ENCODE results near the gene HSPH1.

The HSPH1 gene

DNA sequence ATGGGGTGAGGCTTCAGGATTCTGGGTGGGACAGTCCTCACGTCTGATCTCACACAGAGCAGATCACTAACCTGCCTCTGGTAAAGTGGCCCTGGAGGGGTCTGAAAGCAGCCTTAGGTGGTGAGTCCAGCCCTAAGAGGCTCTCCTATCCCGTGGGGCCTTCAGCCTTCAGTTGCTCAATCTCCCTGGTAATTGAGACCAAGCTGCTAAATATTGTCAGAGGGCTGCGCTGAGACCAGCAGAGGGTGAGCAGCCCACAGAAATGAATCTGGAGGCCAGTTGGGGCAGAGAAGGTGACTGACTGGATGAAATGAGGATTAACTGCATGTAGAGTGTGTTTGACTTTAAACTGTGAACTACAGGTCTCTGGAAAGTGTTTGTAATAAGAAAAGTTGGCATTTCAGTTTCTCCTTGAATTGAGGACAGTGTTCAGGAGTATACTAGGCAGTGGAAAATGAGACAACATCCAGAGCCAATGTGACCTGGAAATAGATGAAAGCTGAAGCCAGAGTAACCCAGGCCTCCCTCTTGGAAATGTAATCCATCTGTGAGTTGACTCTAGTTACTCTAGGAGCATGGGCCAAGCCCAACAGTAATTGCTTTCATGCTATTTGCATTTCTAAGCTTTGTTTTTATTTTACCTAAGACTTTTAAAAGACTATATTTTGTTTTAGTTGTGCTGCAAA is 14.3 kb upstream of the HSPH1 start:
- FAIRE-seq (no peak), DNase-seq (ENCODE audit: insufficient read length, low spot score) (no peak)
- TF ChIP-seq, protein P1, sequence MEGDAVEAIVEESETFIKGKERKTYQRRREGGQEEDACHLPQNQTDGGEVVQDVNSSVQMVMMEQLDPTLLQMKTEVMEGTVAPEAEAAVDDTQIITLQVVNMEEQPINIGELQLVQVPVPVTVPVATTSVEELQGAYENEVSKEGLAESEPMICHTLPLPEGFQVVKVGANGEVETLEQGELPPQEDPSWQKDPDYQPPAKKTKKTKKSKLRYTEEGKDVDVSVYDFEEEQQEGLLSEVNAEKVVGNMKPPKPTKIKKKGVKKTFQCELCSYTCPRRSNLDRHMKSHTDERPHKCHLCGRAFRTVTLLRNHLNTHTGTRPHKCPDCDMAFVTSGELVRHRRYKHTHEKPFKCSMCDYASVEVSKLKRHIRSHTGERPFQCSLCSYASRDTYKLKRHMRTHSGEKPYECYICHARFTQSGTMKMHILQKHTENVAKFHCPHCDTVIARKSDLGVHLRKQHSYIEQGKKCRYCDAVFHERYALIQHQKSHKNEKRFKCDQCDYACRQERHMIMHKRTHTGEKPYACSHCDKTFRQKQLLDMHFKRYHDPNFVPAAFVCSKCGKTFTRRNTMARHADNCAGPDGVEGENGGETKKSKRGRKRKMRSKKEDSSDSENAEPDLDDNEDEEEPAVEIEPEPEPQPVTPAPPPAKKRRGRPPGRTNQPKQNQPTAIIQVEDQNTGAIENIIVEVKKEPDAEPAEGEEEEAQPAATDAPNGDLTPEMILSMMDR (IDR thresholded peaks at IDR 0.05; ENCODE audit: insufficient read depth, missing control alignments), result no peak

- no peak for DNase-seq (ENCODE audit: insufficient read length, low spot score)
- TF ChIP-seq, protein P1 (IDR thresholded peaks at IDR 0.05; ENCODE audit: insufficient read depth, missing control alignments), result no peak
- no peak for FAIRE-seq
These were observed 12.3 kb upstream of the HSPH1 start for GRCh38 chr13:31174018-31174417.

DNA sequence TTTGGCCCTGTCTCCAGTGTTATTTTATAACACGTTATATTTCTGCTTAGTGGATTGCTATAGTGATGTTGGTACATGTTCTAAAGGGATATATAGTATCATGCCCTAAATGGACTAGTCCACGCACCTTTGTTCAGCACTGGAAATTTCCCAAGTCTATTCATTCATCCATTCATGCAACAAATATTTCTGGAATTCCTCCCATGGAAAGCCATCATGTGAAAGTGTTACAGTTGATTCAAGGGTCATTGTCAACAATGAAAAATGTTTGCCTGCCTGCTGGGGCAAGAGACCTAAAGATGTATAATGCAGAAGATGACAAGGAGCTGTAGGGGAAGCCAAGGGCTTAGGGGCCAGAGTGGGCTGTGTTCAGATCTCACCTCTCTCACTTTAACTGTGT is 10.8 kb upstream of the HSPH1 start:
- DNase-seq (ENCODE audit: insufficient read length, low spot score) (no peak), FAIRE-seq (no peak)
- TF ChIP-seq, protein P1 (IDR thresholded peaks at IDR 0.05; ENCODE audit: insufficient read depth, missing control alignments), result no peak

GRCh38 chr13:31172001-31172400 is 10.3 kb upstream of the HSPH1 start:
- TF ChIP-seq, protein P1 (IDR thresholded peaks at IDR 0.05; ENCODE audit: insufficient read depth, missing control alignments), result no peak
- FAIRE-seq (no peak), DNase-seq (ENCODE audit: insufficient read length, low spot score) (no peak)

DNA sequence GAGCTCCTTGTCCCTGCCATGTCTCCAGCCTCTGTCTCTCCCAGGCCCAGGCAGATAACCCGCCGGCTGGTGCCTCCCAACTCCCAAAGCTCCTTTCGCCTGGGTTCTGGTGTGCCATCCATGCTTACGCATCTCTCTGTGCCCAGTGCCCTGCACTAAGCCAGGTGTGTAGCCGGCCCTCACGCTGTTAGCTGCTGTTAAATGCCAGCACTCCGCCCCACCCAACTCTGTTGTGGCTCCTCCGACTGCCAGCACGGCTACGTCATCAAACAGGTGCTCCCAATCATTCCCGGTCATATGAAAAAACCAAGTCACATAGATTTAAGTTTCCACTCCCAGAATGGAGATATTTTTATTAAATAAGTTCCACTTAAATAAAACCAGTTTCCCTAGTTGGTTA is 7.0 kb upstream of the HSPH1 start:
- no peak for DNase-seq (ENCODE audit: insufficient read length, low spot score)
- FAIRE-seq, result no peak
- TF ChIP-seq, protein P1 (IDR thresholded peaks at IDR 0.05; ENCODE audit: insufficient read depth, missing control alignments), result no peak

DNA sequence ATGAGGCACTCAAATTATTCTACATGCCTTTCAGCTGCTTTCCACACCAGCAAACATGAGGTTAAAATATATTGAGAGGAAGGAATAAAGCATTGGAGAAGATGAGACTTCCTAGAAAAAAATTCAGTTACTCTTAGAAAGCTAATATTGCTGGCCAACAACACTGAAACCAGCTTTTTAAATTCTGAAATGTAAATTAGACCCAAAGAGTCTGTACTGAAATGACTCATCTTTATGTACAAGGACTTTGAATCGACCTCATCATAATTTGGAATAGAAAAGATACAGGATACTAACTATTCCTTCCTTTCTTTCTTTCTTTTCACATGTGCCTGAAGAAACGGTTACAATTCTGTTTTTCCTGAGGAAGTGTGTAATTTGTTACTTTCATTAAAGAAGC is 6.5 kb upstream of the HSPH1 start:
- no peak for DNase-seq (ENCODE audit: insufficient read length, low spot score)
- FAIRE-seq, result no peak
- TF ChIP-seq, protein P1 (IDR thresholded peaks at IDR 0.05; ENCODE audit: insufficient read depth, missing control alignments), result no peak

- TF ChIP-seq, protein P1 (IDR thresholded peaks at IDR 0.05; ENCODE audit: insufficient read depth, missing control alignments), result no peak
- no peak for FAIRE-seq
- DNase-seq (ENCODE audit: insufficient read length, low spot score), result no peak
These were observed 5.8 kb upstream of the HSPH1 start for GRCh38 chr13:31167490-31167889.

Measured in D721Med (cell line).